ENCODE data around the gene CLEC18A.
"Not testable (repeated sequence)": the region's sequence is repeated elsewhere in the genome, so short reads cannot be mapped to it uniquely, and the experiment has no call there.

The CLEC18A gene

DNA sequence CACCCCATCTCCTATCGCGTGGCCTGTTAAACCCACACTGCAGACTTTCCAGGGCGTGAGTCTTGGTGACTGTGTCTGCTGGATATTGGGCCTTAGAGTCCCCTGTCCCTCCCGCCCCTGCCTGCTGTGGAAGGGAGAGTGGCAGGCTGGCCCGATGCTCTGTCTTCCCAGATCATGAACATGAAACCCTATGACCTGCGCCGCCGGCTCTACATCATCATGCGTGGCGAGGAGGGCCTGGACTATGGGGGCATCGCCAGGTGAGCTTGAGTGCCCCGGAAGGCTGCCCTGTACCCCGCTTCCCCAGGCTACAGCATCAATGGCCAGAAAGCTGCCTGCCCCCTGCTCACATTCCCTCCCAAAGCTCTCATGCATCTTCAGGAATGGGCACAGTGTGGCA is 19.5 kb upstream of the CLEC18A start:
- no peak for DNase-seq

DNA sequence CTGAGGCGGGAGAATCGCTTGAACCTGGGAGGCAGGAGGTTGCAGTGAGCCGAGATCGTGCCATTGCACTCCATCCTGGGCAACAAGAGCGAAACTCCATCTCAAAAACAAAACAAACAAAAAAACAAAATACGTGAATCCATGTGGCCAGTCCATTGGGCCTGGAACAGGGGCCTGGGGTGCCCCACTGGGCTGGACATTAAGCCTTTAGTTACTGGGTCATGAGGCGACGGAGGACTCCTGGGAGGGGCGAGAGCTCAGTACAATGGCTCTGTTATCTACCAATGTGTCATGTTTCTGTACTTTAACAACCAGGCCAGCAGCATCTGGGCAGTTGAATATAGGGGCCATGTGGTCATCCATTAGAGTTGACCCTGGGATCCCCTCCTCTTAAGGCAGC is 18.9 kb upstream of the CLEC18A start:
- DNase-seq: no peak

DNA sequence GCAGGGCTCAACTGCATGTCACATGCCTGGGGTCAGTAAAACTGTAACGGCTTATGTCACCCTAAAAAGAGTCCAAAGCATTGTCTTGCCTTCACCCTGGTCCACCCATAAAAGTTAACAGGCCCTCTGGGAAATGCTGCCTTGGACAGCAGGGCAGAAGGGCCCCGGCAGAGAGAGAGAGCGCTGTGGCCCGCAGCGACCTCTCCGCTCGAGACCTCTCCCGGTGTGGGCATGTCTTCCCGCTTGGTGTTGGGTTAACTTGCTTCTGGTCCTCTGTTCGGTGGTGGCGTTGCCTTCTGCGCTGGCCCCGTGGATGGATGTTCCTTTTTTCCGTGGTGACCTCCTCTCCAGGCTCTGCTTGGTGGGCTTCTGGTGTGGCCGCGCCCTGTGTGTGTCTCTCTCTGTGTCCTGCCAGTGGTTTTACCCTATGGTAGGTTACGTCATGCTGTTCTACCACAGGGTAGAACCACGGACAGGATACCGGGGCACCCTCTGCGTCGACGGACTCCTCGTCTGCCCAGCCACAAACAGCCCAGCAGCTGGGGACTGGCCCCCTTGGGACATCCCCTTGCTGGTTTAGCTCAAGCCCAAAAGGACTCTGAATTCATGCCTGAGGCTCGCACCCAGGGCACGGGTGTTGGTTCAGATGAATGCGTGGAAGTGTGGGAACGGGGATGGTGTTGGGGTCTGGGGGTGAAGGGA is 18.3 kb upstream of the CLEC18A start:
- DNase-seq: no peak

DNA sequence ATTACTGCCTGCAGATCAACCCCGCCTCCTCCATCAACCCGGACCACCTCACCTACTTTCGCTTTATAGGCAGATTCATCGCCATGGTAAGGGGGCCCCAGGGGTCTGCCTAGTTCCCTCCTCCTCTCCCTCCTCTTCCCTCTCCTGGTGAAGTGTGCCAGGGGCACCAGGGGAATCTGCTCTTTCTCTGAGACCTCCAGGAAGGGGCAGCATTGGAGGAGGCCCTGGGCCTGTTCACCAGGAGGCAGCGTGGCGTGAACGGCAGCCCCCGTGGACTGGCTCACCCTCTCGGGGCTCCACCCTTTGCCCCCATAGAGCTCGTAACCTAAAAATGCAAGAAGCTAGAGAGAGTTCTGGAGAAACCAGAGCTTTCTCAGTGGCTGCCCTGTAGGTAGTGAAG is 17.1 kb upstream of the CLEC18A start:
- no peak for DNase-seq

DNA sequence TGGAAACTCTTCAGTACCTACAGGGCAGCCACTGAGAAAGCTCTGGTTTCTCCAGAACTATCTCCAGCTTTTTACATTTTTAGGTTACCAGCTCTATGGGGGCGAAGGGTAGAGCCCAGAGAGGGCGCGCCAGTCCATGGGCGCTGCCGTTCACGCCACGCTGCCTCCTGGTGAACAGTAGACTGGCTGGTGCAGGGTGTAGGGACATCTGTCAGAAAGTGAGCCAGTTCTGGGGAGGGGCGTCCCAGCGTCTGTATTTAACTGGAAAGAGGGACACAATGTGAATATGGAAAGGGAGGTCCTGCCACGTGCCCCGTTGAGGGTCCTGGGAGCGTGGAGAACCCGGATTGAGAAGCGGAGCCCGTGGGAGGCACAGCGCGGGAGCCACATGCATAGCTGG is 16.4 kb upstream of the CLEC18A start:
- no peak for DNase-seq

DNA sequence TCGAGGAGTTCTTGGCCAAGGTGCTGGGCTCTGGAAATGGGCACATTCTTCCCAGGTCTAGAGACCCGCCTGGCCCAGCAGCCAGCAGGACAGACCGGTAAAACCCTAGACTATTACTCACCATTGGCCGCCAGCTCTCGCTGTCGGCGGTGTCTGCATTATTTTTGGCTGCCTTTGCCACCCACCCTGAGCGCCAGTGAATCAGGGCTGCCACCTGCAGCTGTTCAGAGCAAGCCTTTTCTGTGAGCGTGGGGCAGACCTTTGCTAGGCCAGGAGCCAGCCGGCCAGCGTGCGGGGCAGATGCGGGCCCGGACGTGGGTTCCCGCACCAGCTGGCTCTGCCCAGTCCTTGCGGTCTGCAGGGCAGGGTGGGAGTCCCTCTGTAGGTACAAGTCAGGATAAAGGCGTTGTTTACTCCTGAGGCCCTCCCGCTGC is 15.8 kb upstream of the CLEC18A start:
- no peak for DNase-seq

DNA sequence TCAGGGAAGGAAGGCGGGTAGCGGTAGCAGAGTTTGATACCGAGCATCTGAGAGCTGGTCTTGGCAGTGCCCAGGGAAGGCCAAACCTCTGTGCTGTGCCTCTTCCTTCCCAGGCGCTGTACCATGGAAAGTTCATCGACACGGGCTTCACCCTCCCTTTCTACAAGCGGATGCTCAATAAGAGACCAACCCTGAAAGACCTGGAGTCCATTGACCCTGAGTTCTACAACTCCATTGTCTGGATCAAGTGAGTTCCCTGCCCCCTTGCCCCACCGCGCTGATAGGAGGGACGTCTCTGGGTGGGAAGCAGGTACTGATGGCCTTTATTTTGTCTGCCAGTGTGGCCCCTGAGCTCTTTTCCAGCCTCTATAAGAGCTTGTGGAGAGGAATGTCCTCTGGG is 15.4 kb upstream of the CLEC18A start:
- no peak for DNase-seq

DNA sequence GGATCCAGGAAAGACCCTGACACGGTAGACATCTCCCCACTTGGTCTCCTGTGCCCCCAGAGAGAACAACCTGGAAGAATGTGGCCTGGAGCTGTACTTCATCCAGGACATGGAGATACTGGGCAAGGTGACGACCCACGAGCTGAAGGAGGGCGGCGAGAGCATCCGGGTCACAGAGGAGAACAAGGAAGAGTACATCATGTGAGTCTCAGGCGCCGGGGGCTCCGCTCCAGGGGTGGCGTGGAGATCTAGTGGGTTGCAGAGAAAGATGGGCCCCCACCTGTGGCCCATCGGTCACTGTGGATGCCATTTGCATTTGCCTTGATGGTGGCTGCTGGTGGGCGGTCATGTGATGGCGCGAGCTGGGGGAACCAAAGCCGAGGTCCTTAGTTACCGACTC is 14.9 kb upstream of the CLEC18A start:
- DNase-seq: no peak

DNA sequence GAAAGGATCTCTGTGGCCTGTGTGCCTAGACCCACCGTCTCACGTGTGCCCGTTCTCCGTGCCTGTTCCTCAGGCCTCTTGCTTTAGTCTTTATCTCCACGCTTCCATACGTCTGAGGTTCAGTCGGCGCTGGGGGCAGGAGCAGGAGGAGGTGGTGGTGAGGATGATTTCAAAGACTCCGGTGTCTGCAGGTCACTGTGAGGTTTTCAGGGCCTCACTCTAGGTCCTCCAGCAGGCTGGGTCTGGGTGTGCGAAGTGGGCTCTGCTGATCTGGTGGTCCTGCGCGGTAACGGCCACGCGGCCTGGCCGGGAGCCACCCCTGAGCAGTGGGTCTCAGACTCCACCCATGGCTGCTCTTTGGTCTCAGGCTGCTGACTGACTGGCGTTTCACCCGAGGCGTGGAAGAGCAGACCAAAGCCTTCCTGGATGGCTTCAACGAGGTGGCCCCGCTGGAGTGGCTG is 14.4 kb upstream of the CLEC18A start:
- no peak for DNase-seq

DNA sequence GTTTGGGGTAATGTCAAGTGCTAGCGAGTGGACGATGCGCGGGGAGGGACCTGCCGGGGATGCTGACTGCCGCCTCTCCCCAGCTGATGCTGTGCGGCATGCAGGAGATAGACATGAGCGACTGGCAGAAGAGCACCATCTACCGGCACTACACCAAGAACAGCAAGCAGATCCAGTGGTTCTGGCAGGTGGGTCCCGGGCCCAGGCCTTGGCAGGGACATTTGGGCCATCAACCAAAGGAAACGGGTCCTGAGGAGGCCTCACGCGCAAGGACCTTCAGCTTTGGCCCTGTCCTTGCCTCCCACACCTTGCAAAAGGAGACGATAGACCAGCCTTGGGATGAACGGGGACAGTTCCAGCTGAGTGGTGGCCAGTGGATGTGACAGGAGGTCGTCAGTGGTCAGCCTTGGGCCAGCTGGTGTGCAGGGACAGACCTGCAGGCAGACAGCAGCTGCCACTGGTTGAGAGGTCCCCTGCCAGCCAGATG is 13.6 kb upstream of the CLEC18A start:
- DNase-seq: no peak

DNA sequence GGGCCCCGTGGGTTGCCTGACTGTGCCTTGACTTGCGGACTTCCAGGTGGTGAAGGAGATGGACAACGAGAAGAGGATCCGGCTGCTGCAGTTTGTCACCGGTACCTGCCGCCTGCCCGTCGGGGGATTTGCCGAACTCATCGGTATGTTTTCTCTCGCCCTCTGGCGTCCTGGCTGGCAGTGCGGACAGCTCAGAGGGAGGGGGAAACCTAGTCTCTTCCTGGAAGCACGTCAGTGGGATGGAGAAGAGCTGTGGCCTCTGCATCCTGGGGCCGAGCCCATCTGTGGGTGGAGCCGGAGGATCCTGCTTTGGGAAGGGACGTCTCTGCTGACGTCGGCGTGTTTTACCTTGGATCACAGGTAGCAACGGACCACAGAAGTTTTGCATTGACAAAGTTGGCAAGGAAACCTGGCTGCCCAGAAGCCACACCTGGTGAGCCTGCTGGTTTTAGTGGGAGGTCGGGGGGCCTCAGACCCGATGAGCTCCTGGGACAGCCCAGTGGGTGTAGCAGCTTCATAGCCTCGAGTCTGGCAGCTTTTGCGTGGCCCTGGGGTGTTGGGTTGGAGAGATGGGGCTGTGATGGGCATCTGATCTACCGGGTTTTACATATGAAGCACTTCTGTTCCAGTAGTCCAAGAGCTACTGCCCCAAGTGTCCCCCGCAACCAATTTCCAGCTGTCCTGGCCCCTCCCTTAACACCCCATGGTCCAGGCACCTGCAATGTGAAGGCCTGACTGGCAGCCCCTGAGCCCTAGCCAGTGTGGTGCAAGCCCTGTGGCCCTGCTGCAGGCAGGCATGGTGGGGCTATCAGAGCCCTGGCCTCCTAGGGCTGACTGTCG is 11.9 kb upstream of the CLEC18A start:
- no peak for DNase-seq

DNA sequence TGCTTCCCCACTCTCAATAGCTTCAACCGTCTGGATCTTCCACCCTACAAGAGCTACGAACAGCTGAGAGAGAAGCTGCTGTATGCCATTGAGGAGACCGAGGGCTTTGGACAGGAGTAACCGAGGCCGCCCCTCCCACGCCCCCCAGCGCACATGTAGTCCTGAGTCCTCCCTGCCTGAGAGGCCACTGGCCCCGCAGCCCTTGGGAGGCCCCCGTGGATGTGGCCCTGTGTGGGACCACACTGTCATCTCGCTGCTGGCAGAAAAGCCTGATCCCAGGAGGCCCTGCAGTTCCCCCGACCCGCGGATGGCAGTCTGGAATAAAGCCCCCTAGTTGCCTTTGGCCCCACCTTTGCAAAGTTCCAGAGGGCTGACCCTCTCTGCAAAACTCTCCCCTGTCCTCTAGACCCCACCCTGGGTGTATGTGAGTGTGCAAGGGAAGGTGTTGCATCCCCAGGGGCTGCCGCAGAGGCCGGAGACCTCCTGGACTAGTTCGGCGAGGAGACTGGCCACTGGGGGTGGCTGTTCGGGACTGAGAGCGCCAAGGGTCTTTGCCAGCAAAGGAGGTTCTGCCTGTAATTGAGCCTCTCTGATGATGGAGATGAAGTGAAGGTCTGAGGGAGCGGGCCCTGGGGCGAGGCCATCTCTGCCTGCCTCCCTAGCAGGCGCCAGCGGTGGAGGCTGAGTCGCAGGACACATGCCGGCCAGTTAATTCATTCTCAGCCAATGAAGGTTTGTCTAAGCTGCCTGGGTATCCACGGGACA is 11.1 kb upstream of the CLEC18A start:
- no peak for DNase-seq

DNA sequence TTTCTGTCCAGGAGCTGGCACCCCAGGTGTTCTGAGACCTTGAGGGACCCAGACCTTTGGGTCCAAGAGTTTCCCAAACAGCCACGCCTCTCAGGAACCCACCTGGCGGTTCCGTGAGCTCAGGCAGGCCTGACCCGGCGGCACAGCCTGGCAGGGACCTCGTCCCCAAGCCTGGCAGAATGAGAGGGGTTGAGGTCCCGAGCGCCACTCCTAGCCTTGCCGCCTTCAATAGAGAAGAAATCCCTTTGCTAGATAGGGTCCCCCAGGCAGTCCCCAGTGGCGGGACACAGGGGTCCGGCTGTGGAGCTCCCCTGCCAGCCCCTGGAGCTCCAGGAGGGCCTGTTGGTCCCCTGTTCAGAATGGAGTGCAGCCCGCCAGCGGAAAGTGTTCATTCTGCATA is 10.5 kb upstream of the CLEC18A start:
- DNase-seq: no peak

DNA sequence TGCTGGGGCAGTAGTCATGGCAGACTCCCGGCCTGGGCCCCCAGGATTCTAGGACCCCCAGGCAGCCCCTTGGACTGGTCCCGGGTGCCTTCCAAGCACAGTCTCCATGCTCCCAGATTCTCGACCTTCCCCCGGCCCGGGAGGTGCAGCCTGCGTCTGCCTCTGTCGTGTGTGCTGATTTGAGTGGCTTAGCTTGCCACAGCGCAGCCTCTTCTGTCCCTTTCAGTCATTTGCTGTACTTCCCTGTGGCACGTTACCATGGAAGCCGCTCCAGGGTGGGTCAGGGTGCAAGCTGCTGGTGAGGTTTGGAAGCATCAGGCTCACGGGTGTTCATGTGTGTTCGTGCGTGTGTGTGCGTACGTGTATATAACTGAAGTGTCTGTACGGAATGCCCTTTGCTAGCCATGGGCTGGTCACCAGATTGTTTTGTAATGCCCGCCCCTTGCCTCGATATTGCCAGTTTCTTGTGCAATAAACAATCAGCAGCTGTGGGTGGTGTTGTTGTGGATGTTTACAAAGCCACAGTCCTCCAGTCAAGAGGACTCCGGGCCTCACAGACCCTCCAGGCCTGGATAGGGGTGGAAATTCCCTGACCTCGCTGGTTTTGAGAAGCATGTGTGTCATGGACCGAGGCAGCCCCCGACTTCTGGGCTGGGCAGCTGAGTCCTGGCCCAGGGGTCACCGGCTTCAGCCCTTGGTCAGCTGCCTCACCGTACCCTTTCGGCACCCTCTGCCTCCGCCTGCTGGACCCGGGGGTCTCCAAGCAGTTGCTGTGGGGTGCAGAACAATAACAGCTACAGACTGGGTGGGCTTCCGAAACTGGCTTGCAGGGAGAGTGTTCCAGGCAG is 9.7 kb upstream of the CLEC18A start:
- no peak for DNase-seq

DNA sequence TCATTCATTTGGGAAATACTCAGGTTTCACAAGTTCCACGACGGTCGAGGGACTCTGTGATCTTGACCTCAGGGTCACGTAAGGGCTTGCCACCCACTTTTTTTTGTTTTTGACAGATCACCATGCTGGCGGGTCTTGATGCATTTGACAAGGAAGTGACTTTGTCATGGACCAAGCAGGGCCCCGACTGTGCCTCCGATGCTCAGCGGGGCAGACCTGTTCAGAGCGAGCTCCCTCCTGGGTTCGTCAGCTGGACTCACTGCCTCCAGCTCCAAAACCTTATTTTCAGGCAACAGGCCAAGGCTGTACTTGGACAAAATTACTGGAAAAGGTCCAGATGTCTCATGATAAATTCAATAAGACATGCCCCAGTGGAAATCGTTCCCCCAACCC is 9.0 kb upstream of the CLEC18A start:
- DNase-seq: no peak

DNA sequence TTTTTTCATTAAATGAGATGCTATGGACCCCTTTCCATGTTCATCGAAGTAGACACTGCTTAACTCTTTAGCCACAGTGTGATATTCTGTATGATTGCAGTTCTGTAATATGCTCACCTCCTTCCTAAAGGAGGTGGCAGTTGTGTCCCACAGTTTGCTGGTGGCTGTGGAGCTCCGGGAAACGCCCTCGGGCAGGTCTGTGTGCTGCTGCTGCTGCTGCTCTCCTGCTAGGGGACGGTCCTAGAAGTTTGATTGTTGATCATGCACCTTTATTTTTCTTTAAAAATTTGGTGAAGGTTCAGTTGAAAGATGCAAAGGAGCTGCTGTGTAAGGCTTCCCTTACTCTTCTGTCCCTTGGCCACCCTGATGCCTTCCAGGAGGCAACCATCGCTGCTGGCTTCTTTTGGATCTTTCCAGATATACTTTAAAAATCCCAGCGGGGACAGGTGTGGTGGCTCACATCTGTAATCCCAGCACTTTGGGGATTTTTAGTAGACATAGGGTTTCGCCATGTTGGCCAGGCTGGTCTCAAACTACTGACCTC is 8.4 kb upstream of the CLEC18A start:
- no peak for DNase-seq

DNA sequence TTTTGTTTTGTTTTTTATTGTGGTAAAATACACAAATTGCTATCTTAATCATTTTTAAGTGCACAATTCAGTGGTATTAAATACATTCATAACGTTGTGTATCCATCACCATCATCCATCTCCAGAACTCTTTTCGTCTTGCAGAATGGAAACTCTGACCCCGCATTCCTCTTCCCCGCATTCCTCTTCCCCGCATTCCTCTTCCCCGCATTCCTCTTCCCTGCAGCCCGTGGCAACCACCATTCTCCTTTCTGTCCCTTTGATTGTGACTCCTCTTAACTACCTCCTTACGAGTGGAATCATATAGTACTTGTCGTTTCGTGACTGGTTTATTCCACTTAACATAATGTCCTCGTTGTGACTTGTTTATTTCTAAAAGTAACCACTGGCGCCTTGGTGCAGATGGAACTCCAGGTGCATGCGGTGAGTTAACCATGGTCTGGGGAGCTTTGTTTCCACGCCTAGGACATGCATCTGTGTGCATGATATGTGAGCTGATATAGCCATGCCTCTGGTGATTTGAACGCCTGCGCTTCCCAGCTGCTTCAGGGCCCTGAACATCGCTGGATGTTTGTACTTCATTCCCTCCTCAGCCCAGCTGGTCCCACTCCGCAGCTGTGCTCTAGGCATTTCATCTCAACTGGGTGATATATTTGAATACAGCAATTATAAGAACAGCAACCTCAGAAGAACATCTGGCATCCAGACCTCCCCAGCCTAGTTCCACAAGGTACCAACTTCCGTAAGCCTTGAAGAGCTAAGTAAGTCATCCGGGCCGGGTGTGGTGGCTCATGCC is 7.7 kb upstream of the CLEC18A start:
- not testable (repeated sequence) for DNase-seq

DNA sequence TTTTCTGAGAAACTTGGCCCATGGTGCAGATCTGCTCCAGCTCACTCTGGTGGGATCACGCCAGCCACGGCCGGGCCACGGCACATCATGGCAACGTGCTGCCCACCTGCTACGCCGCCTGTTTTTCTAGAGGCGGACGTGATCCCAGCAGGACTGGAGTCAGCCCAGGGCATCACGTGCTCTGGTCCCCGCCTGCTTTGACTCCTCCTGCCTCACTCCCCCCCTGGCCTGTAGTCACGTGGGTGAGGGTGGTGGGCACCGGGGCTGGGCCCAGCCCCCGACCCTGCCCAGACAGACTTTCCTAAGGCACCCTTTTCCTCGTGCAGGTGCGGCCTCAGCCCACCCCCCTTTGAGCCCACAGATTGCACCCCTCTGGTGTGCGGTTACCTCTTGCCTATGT is 723 bp upstream of the CLEC18A start:
- not testable (repeated sequence) for DNase-seq

DNA sequence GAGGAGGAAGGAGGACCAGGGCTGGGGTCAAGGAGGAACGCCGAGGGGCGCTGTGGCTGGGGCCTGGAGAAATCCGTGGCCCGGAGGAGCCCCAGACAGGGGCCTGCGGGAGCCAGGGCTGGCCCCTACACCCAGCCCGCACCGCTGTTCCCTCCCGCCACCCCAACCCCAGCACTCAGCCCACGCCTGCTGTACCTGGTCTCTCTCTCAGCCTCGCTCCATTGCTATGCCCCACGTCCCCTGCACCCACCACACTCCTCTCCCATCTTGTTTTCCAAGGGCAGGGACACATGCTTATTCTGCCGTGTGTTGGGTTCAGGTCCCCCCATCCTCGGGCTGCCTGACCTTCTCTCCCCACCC is 518 bp downstream of the CLEC18A start:
- not testable (repeated sequence) for DNase-seq

DNA sequence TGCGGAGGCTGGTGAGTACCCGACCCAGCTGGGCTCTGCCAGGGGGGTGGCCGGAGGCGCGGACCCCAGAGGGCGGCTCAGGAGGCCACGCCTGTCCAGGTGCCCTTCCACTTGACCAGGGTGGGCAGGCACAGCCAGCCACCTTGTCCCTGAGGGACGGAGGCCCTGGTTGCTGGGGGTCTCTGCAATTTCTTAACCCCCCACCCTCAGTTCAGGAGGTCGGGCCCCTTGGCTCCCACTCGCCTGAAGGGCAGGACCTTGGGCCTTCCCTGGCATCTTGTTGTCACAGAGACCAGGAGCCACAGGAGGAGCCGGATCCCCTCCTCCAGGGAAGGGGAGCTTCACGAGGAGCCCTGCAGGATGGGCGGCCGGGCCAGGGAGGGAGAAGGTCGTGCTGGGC is 982 bp downstream of the CLEC18A start:
- not testable (repeated sequence) for DNase-seq
